Heart right ventricle (tissue), 16 donors: Measurements from ENCODE around the gene FHL3. TPM values are rescaled to one million over a fixed set of nuclear protein-coding genes. Genes with fewer than 3 reads are reported as not detected.

Source experiments
- ATAC-seq, 8 donors: fragments of 200-7000 bp; cut with Tn5 transposase; one replicate each; pipeline ENCODE4 v1.9.1; 2020; ENCODE audit warnings: mild to moderate bottlenecking in 8 of 8, moderate library complexity in 8 of 8, moderate number of reproducible peaks in 1 of 8
- DNase-seq, 2 donors: peaks; one replicate each; pipeline ENCODE4 v3.0.0-alpha.2; 2020
- H3K27ac ChIP-seq, 10 donors: fragments of 200-600 bp; sonication (generic) in 2 of 10; one replicate each; pipeline versions ENCODE4 v1.5.0 to v1.8.0; 2020 to 2022; ENCODE audit warnings: mild to moderate bottlenecking in 3 of 10
- H3K27me3 ChIP-seq, 7 donors: fragments of 200-600 bp; one replicate each; pipeline ENCODE4 v1.8.0; 2021 to 2022; ENCODE audit warnings: mild to moderate bottlenecking in 2 of 7
- H3K36me3 ChIP-seq, 9 donors: fragments of 200-600 bp; sonication (generic) in 1 of 9; one replicate each; pipeline versions ENCODE4 v1.5.0 to v1.8.0; 2020 to 2022; ENCODE audit warnings: mild to moderate bottlenecking in 2 of 9
- H3K4me1 ChIP-seq, 9 donors: fragments of 200-600 bp; sonication (generic) in 1 of 9; one replicate each; pipeline versions ENCODE4 v1.5.0 to v1.8.0; 2020 to 2022; ENCODE audit warnings: mild to moderate bottlenecking in 4 of 9
- H3K4me3 ChIP-seq, 10 donors: fragments of 200-600 bp; sonication (generic) in 2 of 10; one replicate each; pipeline versions ENCODE4 v1.5.0 to v1.8.0; 2020 to 2022; ENCODE audit warnings: mild to moderate bottlenecking in 7 of 10, moderate library complexity in 2 of 10
- H3K9me3 ChIP-seq, 11 donors: fragments of 200-600 bp in 10 of 11; sonication (generic) in 2 of 11; one replicate each; pipeline versions ENCODE4 v1.5.0 to v1.8.0; 2013 to 2022; ENCODE audit warnings: mild to moderate bottlenecking in 2 of 11, control low read depth in 1 of 11, moderate library complexity in 1 of 11
- WGBS, 2 donors: extraction: QIAGEN DNeasy Blood & Tissue Kit; methylation state at CpG; one replicate each; pipeline ENCODE4 v1.1.7; 2013; ENCODE audit warnings: inconsistent platforms in 1 of 2; 5-methylcytosine and 5-hydroxymethylcytosine counted together
- intact Hi-C, 10 donors: fragments of 100-400 bp; cut with DNase I; formaldehyde crosslinking; loops; one replicate each; pipeline versions ENCODE4 v1.11.1 to v1.14.2; 2022
- polyA plus RNA-seq, 2 donors: library from polyadenylated mRNA; stranded (reverse); fragments of 200-250 nt; gene quantifications; one replicate each; pipeline ENCODE4 v1.2.3, GENCODE V29; 2013
- total RNA-seq, 10 donors: library from RNA; stranded (reverse); fragmentation: NEBNext Ultra II Directional in 3 of 10; extraction: Animal tissue kit (Norgen Biotek cat#: 25700) in 3 of 10; gene quantifications; one replicate each; pipeline versions ENCODE4 v1.2.1 to v1.2.4, GENCODE V29; 2021 to 2023
- TF ChIP-seq, protein P1 (sequence below), 9 donors: fragments of 200-600 bp; sonication (generic) in 2 of 9; IDR thresholded peaks; one replicate each; pipeline versions ENCODE4 v1.5.0 to v1.8.0; 2021 to 2022; ENCODE audit warnings: antibody characterized with exemption in 9 of 9, mild to moderate bottlenecking in 5 of 9, moderate library complexity in 1 of 9
- donor health status: Arrhythmogenic right ventricular cardiomyopathy.
- donor health status: ischemic (EF 13 %, LVEDD 7.1; RV severe dilation, severe dysfunction).
- donor health status: healthy with polysubstance abuse.
- donor health status: DM: no; HTN: yes; CAD: no.
- donor health status: DM: no; HTN: no; CAD: no.
- donor health status: ischemic (EF 25% LVEDD 6.9; RV normal size, moderate dysfunction).
- donor health status: ischemic (EF 25% LVEDD 5.7; RV mildly dilated, moderate dysfunction).
- donor health status: healthy.
- donor health status: DM: yes; HTN: yes; CAD: no.
- donor health status: Ischemic cardiomyopathy.
- donor health status: ischemic (EF 35%, LVEDD 5.7; RV mildly dilated, moderate dysfunction).
- donor health status: nonischemic (EF 11% LVEDD 7.7; RV severe dilation, severe dysfunction).
- donor health status: DM: yes; HTN: yes; CAD: no.
- donor health status: PGD.
- donor health status: ischemic (EF 29% LVEDD 5.4; RV normal size, mild dysfunction).
- donor health status: nonischemic (EF 23%, LVEDD 6.1; RV moderate dilation, normal function).

FHL3 gene
- total and polyA plus RNA-seq, 12 donors, result 5.8 to 23.8 (median 9.1) TPM

GRCh38 chr1:37989361-37989930 is 15.9 kb downstream of the FHL3 start:
- peak overlapping the region; percentile 61 to 91 (median 86) for H3K4me3 ChIP-seq
- intact Hi-C loops, result loop anchor here in 5 of 10 donors (10.0 kb wide), 4 partner anchors 95 to 295 kb away; partner anchors contain the start of gene CDCA8 (in 1 of the 5)
- DNase-seq (peak in 1 of 2 donors; percentile 23), ATAC-seq (peak; percentile 5 to 68 (median 32))
- H3K27me3 ChIP-seq, result no peaks in the 10 kb centered on the region
- H3K9me3 ChIP-seq, result no peaks in the 10 kb centered on the region
- TF ChIP-seq, protein P1, sequence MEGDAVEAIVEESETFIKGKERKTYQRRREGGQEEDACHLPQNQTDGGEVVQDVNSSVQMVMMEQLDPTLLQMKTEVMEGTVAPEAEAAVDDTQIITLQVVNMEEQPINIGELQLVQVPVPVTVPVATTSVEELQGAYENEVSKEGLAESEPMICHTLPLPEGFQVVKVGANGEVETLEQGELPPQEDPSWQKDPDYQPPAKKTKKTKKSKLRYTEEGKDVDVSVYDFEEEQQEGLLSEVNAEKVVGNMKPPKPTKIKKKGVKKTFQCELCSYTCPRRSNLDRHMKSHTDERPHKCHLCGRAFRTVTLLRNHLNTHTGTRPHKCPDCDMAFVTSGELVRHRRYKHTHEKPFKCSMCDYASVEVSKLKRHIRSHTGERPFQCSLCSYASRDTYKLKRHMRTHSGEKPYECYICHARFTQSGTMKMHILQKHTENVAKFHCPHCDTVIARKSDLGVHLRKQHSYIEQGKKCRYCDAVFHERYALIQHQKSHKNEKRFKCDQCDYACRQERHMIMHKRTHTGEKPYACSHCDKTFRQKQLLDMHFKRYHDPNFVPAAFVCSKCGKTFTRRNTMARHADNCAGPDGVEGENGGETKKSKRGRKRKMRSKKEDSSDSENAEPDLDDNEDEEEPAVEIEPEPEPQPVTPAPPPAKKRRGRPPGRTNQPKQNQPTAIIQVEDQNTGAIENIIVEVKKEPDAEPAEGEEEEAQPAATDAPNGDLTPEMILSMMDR (IDR thresholded peaks at IDR 0.05), result no peak
- peaks cover 0 to 39% (median 28%) of the 10 kb centered on the region in 9 donors for H3K36me3 ChIP-seq
- peaks cover 0 to 27% (median 19%) of the 10 kb centered on the region in 9 donors for H3K4me1 ChIP-seq
- peak overlapping the region in 9 of 10 donors; percentile 71 to 86 (median 82) for H3K27ac ChIP-seq
- WGBS, 2 donors, result 0 to 1% methylated on average over 30 of the region's 30 CpGs

DNA sequence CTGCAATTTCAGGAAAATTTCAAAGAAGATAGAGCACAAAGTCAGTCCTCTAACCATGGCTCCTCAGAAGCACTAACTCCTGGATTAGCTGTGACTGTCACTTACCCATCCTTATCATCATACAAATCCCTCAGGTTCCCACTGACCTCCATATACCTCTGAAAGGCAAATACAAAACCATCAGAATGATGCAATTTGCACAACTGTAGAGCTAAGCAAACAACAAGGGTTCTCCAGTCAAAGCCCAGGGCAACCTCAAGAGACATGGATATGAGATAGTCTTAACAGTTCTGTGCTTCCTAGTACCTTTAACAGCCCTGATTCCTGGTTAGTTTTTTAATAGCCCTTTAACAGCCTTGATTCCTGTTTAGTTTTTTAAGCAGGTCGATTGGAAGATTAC is 17.6 kb downstream of the FHL3 start:
- TF ChIP-seq, protein P1 (IDR thresholded peaks at IDR 0.05), result no peak
- Histone ChIP-seq H3K4me1 (peaks cover 0 to 27% (median 19%) of the 10 kb centered on the region in 9 donors), H3K36me3 (peaks cover 0 to 53% (median 39%) of the 10 kb centered on the region in 9 donors), H3K4me3 (no peak overlapping the region), H3K9me3 (no peaks in the 10 kb centered on the region), H3K27ac (no peak overlapping the region), H3K27me3 (no peaks in the 10 kb centered on the region)
- 31 to 34% methylated on average over 1 of the region's 1 CpG for WGBS, 2 donors
- intact Hi-C loops, result loop anchor here in 5 of 10 donors (10.0 kb wide), 4 partner anchors 93 to 293 kb away; partner anchors contain the start of gene CDCA8 (in 1 of the 5)
- no peak for DNase-seq
- no peak for ATAC-seq

- peaks cover 0 to 11% (median 5%) of the 10 kb centered on the region in 9 donors for H3K4me1 ChIP-seq
- no peak overlapping the region for H3K27ac ChIP-seq
- no peak overlapping the region for H3K4me3 ChIP-seq
- intact Hi-C loops, result loop anchor here in 6 of 10 donors (5.0 to 10.0 kb wide), 5 partner anchors 89 to 289 kb away; partner anchors contain the start of gene CDCA8 (in 1 of the 6)
- H3K36me3 ChIP-seq, result peaks cover 5 to 95% (median 74%) of the 10 kb centered on the region in 9 donors
- DNase-seq (no peak), ATAC-seq (no peak)
- WGBS, 2 donors, result 95 to 96% methylated on average over 2 of the region's 2 CpGs
- H3K27me3 ChIP-seq, result no peaks in the 10 kb centered on the region
- TF ChIP-seq, protein P1 (IDR thresholded peaks at IDR 0.05), result no peak
- H3K9me3 ChIP-seq, result no peaks in the 10 kb centered on the region
Observed at GRCh38 chr1:37983546-37983945, 21.8 kb downstream of the FHL3 start.

GRCh38 chr1:37978541-37978940 is 26.8 kb downstream of the FHL3 start:
- TF ChIP-seq, protein P1 (IDR thresholded peaks at IDR 0.05), result no peak
- no peak overlapping the region for H3K4me3 ChIP-seq
- no peaks in the 10 kb centered on the region for H3K4me1 ChIP-seq
- no peak for DNase-seq
- no peak overlapping the region for H3K27ac ChIP-seq
- peaks cover 4 to 100% (median 66%) of the 10 kb centered on the region in 9 donors for H3K36me3 ChIP-seq
- no peak for ATAC-seq
- H3K27me3 ChIP-seq, result no peaks in the 10 kb centered on the region
- intact Hi-C loops, result loop anchor here in 2 of 10 donors (5.0 kb wide), 2 partner anchors 86 to 91 kb away; no protein-coding TSS in a partner anchor
- 87 to 92% methylated on average over 4 of the region's 4 CpGs for WGBS, 2 donors
- no peaks in the 10 kb centered on the region for H3K9me3 ChIP-seq
